Measurements from ENCODE around the gene KHSRP. TPM values are rescaled to one million over a fixed set of nuclear protein-coding genes. Genes with fewer than 3 reads are reported as not detected.

KHSRP gene
- total RNA-seq = 100 to 1,000 TPM; 214 to 354 TPM

DNA sequence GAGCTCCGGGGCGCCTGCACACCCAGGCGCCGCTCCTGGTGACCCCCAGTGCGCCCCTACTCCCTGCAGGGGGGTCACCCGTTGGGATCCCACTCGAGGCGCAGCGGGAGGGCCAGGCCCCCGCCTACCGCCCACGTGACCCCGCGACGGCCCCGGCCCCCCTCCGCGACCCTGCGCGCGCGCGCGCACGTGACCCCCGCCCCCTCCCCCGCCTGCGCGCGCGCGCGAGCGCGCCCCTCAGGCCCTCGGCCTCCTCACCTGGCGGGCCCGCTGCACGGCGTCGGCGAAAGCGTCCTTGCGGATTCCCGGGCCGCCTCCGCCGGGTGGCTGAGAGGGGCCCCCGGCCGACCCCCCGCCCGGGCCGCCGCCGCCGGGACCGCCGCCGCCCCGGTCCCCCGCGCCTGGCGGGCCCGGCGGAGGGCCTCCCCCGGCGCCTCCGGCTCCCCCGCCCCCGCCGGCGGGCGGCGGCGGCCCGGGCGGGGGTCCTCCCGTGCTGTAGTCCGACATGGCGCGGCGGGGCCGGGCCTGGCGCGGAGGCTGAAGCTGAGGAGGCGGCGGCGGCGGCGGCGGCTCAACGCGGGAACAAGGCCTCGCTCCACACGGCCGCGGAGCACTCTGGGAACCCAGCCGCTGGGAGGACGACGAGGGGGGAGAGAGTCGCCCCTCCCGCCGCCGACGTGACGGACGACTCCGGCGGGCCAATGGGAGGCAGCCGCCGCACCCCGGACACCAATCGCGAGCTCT lies at the start of gene KHSRP:
KHSRP (minus strand) TSS at position 617 of the 744 bp plus-strand sequence; CDS start at position 507, 110 bp downstream.
- H3K36me3 Mint-ChIP-seq (ENCODE audit: low read depth) = peaks cover 46% of the 10 kb centered on the region
- H3K9me3 Mint-ChIP-seq = no peaks in the 10 kb centered on the region
- H3K27me3 Mint-ChIP-seq = no peaks in the 10 kb centered on the region
- no peak for ATAC-seq (replicated peaks)
- H3K4me3 Mint-ChIP-seq = peak within 1 kb of the TSS; percentile 87
- H3K4me1 Mint-ChIP-seq = peaks cover 8% of the 10 kb centered on the region
- H3K27ac Mint-ChIP-seq = peak within 1 kb of the TSS; percentile 87

- no peaks in the 10 kb centered on the region for H3K4me1 Mint-ChIP-seq
- no peak overlapping the region for H3K27ac Mint-ChIP-seq
- no peak for ATAC-seq (replicated peaks)
- peaks cover 62% of the 10 kb centered on the region for H3K36me3 Mint-ChIP-seq (ENCODE audit: low read depth)
- no peaks in the 10 kb centered on the region for H3K27me3 Mint-ChIP-seq
- H3K4me3 Mint-ChIP-seq = no peak overlapping the region
- H3K9me3 Mint-ChIP-seq = no peaks in the 10 kb centered on the region
Observed at GRCh38 chr19:6473647-6474046, 49.0 kb upstream of the KHSRP start.

GRCh38 chr19:6472713-6473112 lies 48.1 kb upstream of the KHSRP start:
- no peaks in the 10 kb centered on the region for H3K9me3 Mint-ChIP-seq
- no peaks in the 10 kb centered on the region for H3K27me3 Mint-ChIP-seq
- no peak overlapping the region for H3K27ac Mint-ChIP-seq
- H3K4me3 Mint-ChIP-seq = no peak overlapping the region
- H3K36me3 Mint-ChIP-seq (ENCODE audit: low read depth) = peaks cover 71% of the 10 kb centered on the region
- no peak for ATAC-seq (replicated peaks)
- no peaks in the 10 kb centered on the region for H3K4me1 Mint-ChIP-seq

- H3K4me1 Mint-ChIP-seq = no peaks in the 10 kb centered on the region
- no peaks in the 10 kb centered on the region for H3K9me3 Mint-ChIP-seq
- no peak overlapping the region for H3K27ac Mint-ChIP-seq
- no peak for ATAC-seq (replicated peaks)
- H3K4me3 Mint-ChIP-seq = no peak overlapping the region
- peaks cover 67% of the 10 kb centered on the region for H3K36me3 Mint-ChIP-seq (ENCODE audit: low read depth)
- H3K27me3 Mint-ChIP-seq = no peaks in the 10 kb centered on the region
Observed at GRCh38 chr19:6471076-6471475, 46.5 kb upstream of the KHSRP start.

DNA sequence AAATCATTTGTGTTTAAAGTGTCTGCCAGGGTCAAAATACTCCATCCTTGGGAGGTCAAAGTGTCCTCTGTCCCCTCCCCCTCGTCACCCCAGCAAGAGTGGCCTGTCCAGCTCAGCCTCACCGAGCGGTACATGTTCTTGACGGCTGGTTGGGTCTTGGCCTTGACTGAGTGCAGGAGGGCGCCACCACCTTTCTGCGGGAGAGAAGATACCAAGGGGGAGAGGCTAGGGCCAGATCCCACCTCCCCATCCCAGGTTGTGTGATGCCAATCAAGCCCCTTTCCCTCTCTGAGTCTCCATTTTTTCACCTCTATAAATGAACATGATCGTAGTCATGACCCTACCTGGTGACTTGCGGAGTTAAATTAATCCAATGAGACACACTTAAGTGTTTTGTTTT lies 45.6 kb upstream of the KHSRP start:
- Mint-ChIP-seq H3K27ac (no peak overlapping the region), H3K36me3 (ENCODE audit: low read depth) (peaks cover 63% of the 10 kb centered on the region), H3K9me3 (no peaks in the 10 kb centered on the region), H3K4me3 (no peak overlapping the region), H3K27me3 (no peaks in the 10 kb centered on the region), H3K4me1 (no peaks in the 10 kb centered on the region)
- ATAC-seq (replicated peaks) = no peak

- Mint-ChIP-seq H3K27ac (no peak overlapping the region), H3K27me3 (no peaks in the 10 kb centered on the region), H3K4me1 (no peaks in the 10 kb centered on the region), H3K9me3 (no peaks in the 10 kb centered on the region), H3K4me3 (no peak overlapping the region), H3K36me3 (ENCODE audit: low read depth) (peaks cover 43% of the 10 kb centered on the region)
- no peak for ATAC-seq (replicated peaks)
Observed at GRCh38 chr19:6467384-6467783, 42.8 kb upstream of the KHSRP start.

DNA sequence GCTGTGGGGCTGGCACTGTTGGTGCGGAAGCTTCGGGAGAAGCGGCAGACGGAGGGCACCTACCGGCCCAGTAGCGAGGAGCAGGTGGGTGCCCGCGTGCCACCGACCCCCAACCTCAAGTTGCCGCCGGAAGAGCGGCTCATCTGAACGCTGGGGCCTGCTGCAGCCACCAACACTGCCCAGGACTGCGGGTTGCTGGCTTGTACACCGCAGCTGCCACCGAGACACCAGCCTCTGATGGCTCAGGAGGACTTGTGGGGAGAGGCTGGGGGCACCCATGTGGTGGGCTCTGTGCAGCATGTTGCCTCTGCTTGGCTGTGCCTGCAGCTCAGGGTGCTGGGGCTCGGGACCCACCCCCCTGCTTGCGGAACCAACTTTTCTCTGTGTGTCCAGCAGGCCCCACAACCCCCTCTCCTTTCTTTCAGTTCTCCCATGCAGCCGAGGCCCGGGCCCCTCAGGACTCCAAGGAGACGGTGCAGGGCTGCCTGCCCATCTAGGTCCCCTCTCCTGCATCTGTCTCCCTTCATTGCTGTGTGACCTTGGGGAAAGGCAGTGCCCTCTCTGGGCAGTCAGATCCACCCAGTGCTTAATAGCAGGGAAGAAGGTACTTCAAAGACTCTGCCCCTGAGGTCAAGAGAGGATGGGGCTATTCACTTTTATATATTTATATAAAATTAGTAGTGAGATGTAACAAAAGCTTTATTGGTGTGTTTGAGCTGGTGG lies 42.1 kb upstream of the KHSRP start:
- no peaks in the 10 kb centered on the region for H3K4me1 Mint-ChIP-seq
- no peak overlapping the region for H3K4me3 Mint-ChIP-seq
- H3K9me3 Mint-ChIP-seq = no peaks in the 10 kb centered on the region
- peaks cover 41% of the 10 kb centered on the region for H3K36me3 Mint-ChIP-seq (ENCODE audit: low read depth)
- ATAC-seq (replicated peaks) = no peak
- no peaks in the 10 kb centered on the region for H3K27me3 Mint-ChIP-seq
- H3K27ac Mint-ChIP-seq = no peak overlapping the region

DNA sequence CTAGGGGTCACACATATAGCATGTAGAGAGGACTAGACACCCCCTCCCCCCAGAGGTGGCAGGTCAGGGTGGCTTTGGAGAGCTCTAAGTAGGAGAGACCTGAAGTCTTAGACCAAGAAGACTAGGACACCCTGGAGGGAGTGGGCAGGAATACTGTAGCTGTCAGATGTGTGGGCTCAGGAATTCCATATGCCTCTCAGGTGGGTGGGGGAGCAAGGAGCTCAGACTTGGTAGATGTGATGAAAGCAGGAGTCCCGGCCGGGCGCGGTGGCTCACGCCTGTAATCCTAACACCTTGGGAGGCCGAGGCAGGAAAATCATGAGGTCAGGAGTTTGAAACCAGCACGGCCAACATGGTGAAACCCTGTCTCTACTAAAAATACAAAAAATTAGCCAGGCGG lies 41.1 kb upstream of the KHSRP start:
- no peak overlapping the region for H3K4me3 Mint-ChIP-seq
- H3K36me3 Mint-ChIP-seq (ENCODE audit: low read depth) = peaks cover 34% of the 10 kb centered on the region
- H3K9me3 Mint-ChIP-seq = no peaks in the 10 kb centered on the region
- no peak overlapping the region for H3K27ac Mint-ChIP-seq
- ATAC-seq (replicated peaks) = no peak
- H3K27me3 Mint-ChIP-seq = no peaks in the 10 kb centered on the region
- peaks cover 1% of the 10 kb centered on the region for H3K4me1 Mint-ChIP-seq

DNA sequence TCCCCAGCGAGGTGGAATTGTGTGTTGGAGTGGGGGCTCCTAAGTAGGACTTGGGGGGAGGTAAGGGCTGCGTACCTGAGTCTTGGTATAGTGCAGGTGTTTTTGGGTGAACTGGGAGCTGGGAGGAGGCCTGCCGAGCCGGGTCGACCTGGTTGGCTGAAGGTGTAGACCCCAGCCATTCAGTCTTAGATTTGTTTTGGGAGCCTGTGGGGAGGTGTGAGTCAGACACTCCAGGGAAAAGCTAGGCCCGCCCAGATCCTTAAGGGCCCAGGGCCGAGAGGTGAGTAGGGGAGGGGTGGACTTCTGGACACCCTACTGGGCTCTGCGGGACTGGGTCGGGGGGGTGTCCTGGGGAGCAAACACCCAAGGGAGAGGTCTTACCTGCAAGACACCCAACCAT lies 40.4 kb upstream of the KHSRP start:
- Mint-ChIP-seq H3K36me3 (ENCODE audit: low read depth) (peaks cover 27% of the 10 kb centered on the region), H3K4me3 (no peak overlapping the region), H3K4me1 (peaks cover 8% of the 10 kb centered on the region), H3K27me3 (no peaks in the 10 kb centered on the region), H3K27ac (no peak overlapping the region), H3K9me3 (no peaks in the 10 kb centered on the region)
- no peak for ATAC-seq (replicated peaks)

GRCh38 chr19:6464070-6464873 lies 39.7 kb upstream of the KHSRP start, which contains the start of gene CRB3:
Gene CRB3, plus strand, starts transcription at chr19:6464271. Its CDS starts 431 bp downstream, at chr19:6464702.
- H3K27me3 Mint-ChIP-seq = no peaks in the 10 kb centered on the region
- peaks cover 10% of the 10 kb centered on the region for H3K4me1 Mint-ChIP-seq
- no peak within 1 kb of the TSS for H3K27ac Mint-ChIP-seq
- no peak for ATAC-seq (replicated peaks)
- H3K36me3 Mint-ChIP-seq (ENCODE audit: low read depth) = peaks cover 20% of the 10 kb centered on the region
- H3K4me3 Mint-ChIP-seq = peak within 1 kb of the TSS; percentile 52
- no peaks in the 10 kb centered on the region for H3K9me3 Mint-ChIP-seq

DNA sequence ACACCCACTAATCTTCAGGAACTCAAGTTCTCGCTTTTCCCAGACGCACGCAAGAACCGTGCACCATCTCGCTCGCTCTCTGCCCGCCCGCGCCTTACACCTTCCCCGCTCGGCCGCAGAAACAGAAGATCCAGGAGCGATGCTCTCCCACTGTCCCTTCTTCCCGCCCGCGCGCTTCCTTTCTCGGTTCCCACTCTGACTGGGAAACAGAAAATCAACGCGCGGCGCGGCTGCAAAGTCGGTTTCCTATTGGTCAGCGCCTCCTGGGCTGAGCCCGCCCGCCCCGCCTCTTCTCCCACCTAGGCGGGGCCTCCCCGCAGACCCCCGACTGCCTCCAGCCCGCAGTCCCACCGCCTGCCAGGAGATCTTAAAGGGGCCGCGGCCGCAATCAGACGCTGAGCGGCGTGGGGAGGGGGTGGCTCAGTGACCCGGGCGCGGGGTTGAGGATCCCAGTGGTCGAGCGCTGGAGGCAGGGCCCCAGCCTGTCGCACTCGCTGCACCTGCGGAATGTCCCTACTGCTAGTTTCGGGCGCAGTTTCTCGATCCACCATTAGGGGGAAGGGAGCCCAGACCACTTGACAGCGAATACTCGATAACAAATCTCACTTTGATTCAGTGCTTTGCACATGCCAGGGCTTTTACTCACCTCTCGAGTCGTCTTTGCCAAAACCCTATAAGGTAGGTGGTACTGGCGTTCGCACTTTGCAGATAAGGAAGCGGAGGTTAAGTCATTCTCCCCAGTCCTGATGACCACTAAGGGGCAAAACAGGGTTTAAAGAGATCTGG lies 35.7 kb upstream of the KHSRP start:
- peaks cover 16% of the 10 kb centered on the region for H3K4me1 Mint-ChIP-seq
- H3K4me3 Mint-ChIP-seq = peak overlapping the region; percentile 84
- H3K9me3 Mint-ChIP-seq = no peaks in the 10 kb centered on the region
- H3K27me3 Mint-ChIP-seq = peaks cover 2% of the 10 kb centered on the region
- peak overlapping the region; percentile 84 for H3K27ac Mint-ChIP-seq
- ATAC-seq (replicated peaks) = peak; percentile 88
- H3K36me3 Mint-ChIP-seq (ENCODE audit: low read depth) = no peaks in the 10 kb centered on the region

DNA sequence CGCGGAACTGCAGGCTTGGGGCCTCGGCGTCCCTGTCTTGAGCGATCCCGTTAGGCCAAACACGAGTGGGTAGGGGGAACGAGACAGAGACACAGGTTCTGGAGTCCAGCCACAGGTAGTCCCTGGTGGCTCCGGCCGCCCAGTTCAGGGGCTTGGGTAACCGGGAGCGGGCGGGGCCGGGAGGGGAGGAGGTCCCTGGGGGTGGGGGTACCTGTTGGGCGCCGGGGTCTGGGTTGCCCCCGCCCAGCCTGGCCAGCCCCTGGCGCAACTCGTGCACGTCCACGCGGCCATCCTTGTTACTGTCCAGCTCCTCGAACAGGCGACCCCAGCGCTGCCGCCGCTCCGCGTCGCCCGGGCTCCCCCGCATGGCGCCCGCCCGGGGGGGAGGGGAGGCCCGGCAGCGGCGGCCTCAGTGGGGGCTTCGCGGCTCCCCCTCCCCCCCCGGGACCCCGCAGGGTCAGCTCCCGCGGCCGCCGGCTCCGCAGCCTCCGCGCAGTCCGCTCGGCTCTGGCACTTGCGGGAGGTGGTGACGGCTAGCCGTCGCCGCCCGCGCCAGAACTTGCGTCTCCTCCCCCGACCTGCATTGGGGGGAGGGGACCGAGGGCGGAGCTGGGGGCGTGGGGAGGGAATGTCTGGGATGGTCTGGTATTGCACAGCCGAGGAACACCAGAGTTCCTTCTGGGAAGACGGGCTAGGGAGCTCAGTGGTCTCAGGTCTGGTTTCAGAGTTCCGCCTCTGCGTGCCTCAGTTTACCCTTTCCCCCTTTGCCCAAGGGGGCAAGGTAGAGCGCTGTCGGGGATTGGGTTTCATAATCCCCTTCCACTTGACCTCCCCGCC lies 34.9 kb upstream of the KHSRP start, which contains the start of gene SLC25A23:
SLC25A23 (minus strand) TSS at position 531 of the 837 bp plus-strand sequence; CDS start at position 367, 164 bp downstream.
- H3K4me3 Mint-ChIP-seq = peak within 1 kb of the TSS; percentile 84
- no peak for ATAC-seq (replicated peaks)
- no peaks in the 10 kb centered on the region for H3K9me3 Mint-ChIP-seq
- peak within 1 kb of the TSS; percentile 84 for H3K27ac Mint-ChIP-seq
- H3K36me3 Mint-ChIP-seq (ENCODE audit: low read depth) = no peaks in the 10 kb centered on the region
- H3K27me3 Mint-ChIP-seq = peaks cover 2% of the 10 kb centered on the region
- H3K4me1 Mint-ChIP-seq = peaks cover 16% of the 10 kb centered on the region

GRCh38 chr19:6458695-6459261 lies 34.2 kb upstream of the KHSRP start:
- H3K4me3 Mint-ChIP-seq = peak overlapping the region; percentile 83
- peak overlapping the region; percentile 56 for H3K27ac Mint-ChIP-seq
- H3K27me3 Mint-ChIP-seq = peaks cover 2% of the 10 kb centered on the region
- ATAC-seq (replicated peaks) = no peak
- H3K4me1 Mint-ChIP-seq = peaks cover 16% of the 10 kb centered on the region
- no peaks in the 10 kb centered on the region for H3K36me3 Mint-ChIP-seq (ENCODE audit: low read depth)
- H3K9me3 Mint-ChIP-seq = no peaks in the 10 kb centered on the region
